Upper lobe of right lung (tissue), 1 donor: Measurements from ENCODE around the gene CCDC157. TPM values are rescaled to one million over a fixed set of nuclear protein-coding genes. Genes with fewer than 3 reads are reported as not detected.

Source experiments
- ATAC-seq: fragments of 200-7000 bp; cut with Tn5 transposase; one replicate; pipeline ENCODE4 v1.9.1; 2020; ENCODE audit warnings: mild to moderate bottlenecking, moderate library complexity
- DNase-seq: peaks from one replicate; pipeline ENCODE4 v3.0.0-alpha.2; 2020
- H3K27ac ChIP-seq: fragments of 200-600 bp; one replicate; pipeline ENCODE4 v1.8.0; 2022
- H3K27me3 ChIP-seq: fragments of 200-600 bp; one replicate; pipeline ENCODE4 v1.8.0; 2022; ENCODE audit warnings: mild to moderate bottlenecking
- H3K36me3 ChIP-seq: fragments of 200-600 bp; one replicate; pipeline ENCODE4 v1.8.0; 2022
- H3K4me1 ChIP-seq: fragments of 200-600 bp; one replicate; pipeline ENCODE4 v1.8.0; 2022
- H3K4me3 ChIP-seq: fragments of 200-600 bp; one replicate; pipeline ENCODE4 v1.8.0; 2022; ENCODE audit warnings: mild to moderate bottlenecking
- H3K9me3 ChIP-seq: fragments of 200-600 bp; one replicate; pipeline ENCODE4 v1.8.0; 2022
- CTCF ChIP-seq: fragments of 200-600 bp; IDR thresholded peaks from one replicate; pipeline ENCODE4 v1.8.0; 2022; ENCODE audit warnings: antibody characterized with exemption
- intact Hi-C: fragments of 100-400 bp; cut with DNase I; formaldehyde crosslinking; loops from one replicate; pipeline ENCODE4 v1.11.0; 2022
- total RNA-seq: library from RNA; stranded (reverse); fragmentation: NEBNext Ultra II Directional; extraction: Animal tissue kit (Norgen Biotek cat#: 25700); gene quantifications from one replicate; pipeline ENCODE4 v1.2.1, GENCODE V29; 2021
- donor health status: DM: no; HTN: yes; CAD: no; lungs with severe emphysema.

Gene CCDC157
- total RNA-seq, 1 donor from 2014 or later: 2.7 TPM

DNA sequence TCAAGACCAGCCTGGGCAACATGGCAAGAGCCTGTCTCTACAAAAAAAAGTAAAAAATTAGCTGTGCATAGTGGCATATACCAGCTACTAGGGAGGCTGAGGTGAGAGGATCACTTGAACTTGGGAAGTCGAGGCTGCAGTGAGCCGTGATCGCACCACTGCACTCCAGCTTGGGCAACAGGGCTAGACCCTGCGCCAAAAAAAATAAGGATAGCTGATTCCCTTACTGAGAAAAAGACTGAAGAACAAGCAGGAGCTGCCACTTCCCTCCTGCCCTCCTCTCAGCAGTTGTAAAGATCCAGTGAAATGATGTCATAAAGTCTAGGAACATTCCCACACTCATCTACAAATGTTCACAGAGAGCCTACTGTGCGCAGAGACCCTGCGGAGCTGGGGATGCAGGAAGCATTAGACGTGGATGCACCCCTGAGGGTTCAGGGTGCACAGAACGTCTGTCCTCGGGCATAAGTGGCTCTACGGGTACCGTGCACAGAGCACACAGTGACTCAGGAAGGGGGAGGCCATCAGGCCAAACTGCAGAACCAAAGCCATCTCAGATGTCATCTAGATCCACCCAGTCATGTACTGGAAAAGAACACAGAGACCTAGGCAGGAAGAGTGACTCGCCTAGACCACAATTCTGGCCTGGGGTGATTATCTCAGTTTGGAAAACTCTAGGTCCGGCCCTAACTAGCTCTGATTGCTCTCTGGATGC lies 51.7 kb downstream of the CCDC157 start:
- H3K27ac ChIP-seq: no peak overlapping the region

GRCh38 chr22:30411780-30412179 lies 55.0 kb downstream of the CCDC157 start:
- no peak for TF ChIP-seq CTCF
- Histone ChIP-seq H3K9me3 (no peaks in the 10 kb centered on the region), H3K27ac (no peak overlapping the region), H3K4me1 (no peaks in the 10 kb centered on the region), H3K4me3 (no peak overlapping the region), H3K36me3 (peaks cover 29% of the 10 kb centered on the region), H3K27me3 (no peaks in the 10 kb centered on the region)
- intact Hi-C loops: no loop called here
- ATAC-seq (no peak), DNase-seq (no peak)

More for the DNA sequence above, 51.7 kb downstream of the CCDC157 start:
- no peaks in the 10 kb centered on the region for H3K27me3 ChIP-seq
- H3K9me3 ChIP-seq: no peaks in the 10 kb centered on the region
- no peak overlapping the region for H3K4me3 ChIP-seq
- no peak for DNase-seq
- no peak for TF ChIP-seq CTCF
- H3K4me1 ChIP-seq: no peaks in the 10 kb centered on the region
- no peak for ATAC-seq
- H3K36me3 ChIP-seq: peaks cover 17% of the 10 kb centered on the region
- intact Hi-C loops: no loop called here

DNA sequence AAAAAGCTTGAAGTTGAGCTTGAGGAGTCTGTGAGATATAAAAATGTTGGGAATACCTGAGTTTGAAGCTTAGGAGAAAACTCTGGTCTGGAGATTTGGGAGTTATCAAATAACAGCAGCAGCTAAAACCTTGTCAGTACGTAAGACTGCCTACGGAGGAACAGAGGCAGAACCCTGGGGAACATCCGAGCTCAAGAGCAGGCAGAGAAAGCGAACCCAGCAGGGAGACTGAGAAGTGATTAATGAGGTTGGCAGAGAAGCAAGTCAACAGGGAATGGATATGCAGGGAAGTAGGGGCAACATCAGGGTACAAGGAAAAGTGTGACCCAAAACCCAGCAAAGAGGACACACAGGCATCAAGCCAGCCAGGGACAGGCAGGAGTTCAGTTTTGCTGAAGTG lies 56.2 kb downstream of the CCDC157 start:
- Histone ChIP-seq H3K36me3 (peaks cover 29% of the 10 kb centered on the region), H3K27me3 (no peaks in the 10 kb centered on the region), H3K4me1 (no peaks in the 10 kb centered on the region), H3K27ac (no peak overlapping the region), H3K4me3 (no peak overlapping the region), H3K9me3 (no peaks in the 10 kb centered on the region)
- DNase-seq (no peak), ATAC-seq (no peak)
- TF ChIP-seq CTCF: no peak
- intact Hi-C loops: no loop called here

DNA sequence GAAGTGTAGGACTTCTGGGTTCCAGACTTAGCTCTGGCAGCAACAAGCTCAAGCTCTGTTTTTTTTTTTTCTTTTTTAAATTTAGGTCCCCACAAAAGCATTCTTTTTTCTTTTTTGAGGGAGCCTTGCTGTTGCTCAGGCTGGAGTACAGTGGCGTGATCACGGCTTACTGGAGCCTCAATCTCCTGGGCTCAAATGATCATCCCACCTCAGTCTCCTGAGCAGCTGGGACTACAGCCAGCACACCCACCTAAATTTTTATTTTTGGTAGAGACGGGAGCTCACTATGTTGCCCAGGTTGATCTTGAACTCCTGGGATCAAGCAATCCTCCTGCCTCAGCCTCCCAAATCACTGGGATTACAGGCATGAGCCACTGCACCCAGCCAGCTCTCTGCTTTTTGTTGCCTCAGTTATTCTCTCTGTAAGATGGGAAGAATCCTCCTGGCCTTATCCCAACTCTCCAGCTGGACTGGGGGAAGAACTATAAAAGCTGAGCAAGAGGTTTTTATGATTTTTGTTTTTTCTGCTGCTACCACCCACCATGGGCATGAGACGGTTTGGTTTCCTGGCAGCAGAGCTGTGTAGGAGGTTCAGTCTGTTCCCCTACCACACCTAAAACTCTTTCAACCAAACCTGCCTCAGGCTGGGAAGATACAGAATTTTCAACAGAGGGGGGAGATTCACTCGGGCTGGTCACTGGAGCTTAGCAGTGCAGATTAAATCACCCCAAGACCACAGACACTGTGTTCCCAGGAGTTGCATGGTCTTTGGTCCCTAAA lies 57.1 kb downstream of the CCDC157 start:
- DNase-seq: no peak
- H3K27me3 ChIP-seq: no peaks in the 10 kb centered on the region
- H3K9me3 ChIP-seq: no peaks in the 10 kb centered on the region
- no peak overlapping the region for H3K4me3 ChIP-seq
- no peak for ATAC-seq
- intact Hi-C loops: no loop called here
- no peaks in the 10 kb centered on the region for H3K4me1 ChIP-seq
- H3K27ac ChIP-seq: no peak overlapping the region
- TF ChIP-seq CTCF: no peak
- peaks cover 39% of the 10 kb centered on the region for H3K36me3 ChIP-seq

DNA sequence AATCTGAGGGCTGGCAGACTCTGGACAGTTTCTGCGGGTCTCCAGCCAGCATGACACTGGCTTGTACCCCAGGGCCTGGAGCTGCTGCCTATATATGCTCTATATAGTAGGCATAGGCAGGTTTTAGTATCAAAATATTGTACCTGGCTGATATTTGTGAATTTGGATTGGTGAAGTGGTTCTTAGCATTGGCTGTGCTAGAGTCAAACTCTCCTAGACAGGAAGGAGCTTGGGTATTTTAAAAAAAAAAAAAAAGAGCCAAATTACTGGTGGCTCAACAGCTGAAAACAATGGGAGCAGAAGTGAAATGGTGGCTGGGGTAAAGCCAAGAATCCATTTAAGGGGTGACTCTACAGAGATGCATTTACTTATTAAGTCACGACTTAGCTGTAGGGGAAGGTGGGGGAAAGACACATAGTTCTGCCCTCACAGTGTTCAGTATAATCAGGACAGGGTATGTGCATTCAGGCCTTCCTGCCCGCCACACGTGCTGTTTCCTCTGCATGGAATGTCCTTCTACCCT lies 57.8 kb downstream of the CCDC157 start:
- ATAC-seq (no peak), DNase-seq (no peak)
- H3K4me1 ChIP-seq: no peaks in the 10 kb centered on the region
- H3K4me3 ChIP-seq: no peak overlapping the region
- no peak overlapping the region for H3K27ac ChIP-seq
- peaks cover 40% of the 10 kb centered on the region for H3K36me3 ChIP-seq
- H3K27me3 ChIP-seq: no peaks in the 10 kb centered on the region
- intact Hi-C loops: no loop called here
- TF ChIP-seq CTCF: no peak
- no peaks in the 10 kb centered on the region for H3K9me3 ChIP-seq
